ENCODE data around the gene CHI3L1.

Gene CHI3L1

GRCh38 chr1:203149188-203149840 is 37.2 kb downstream of the CHI3L1 start:
- no peak for DNase-seq

GRCh38 chr1:203148579-203148978 is 37.9 kb downstream of the CHI3L1 start:
- DNase-seq: no peak

GRCh38 chr1:203148127-203148526 is 38.4 kb downstream of the CHI3L1 start:
- DNase-seq: no peak

GRCh38 chr1:203147376-203147775 is 39.1 kb downstream of the CHI3L1 start:
- DNase-seq: peak; percentile 63

GRCh38 chr1:203146537-203146936 is 40.0 kb downstream of the CHI3L1 start:
- peak; percentile 40 for DNase-seq

GRCh38 chr1:203146042-203146369 is 40.5 kb downstream of the CHI3L1 start:
- DNase-seq: no peak

GRCh38 chr1:203145321-203146041 is 41.0 kb downstream of the CHI3L1 start:
- DNase-seq: no peak

GRCh38 chr1:203144661-203145060 is 41.8 kb downstream of the CHI3L1 start:
- peak; percentile 83 for DNase-seq

GRCh38 chr1:203143641-203144040 is 42.9 kb downstream of the CHI3L1 start:
- no peak for DNase-seq

- no peak for DNase-seq
Measured at GRCh38 chr1:203142684-203143408, 43.7 kb downstream of the CHI3L1 start.

- no peak for DNase-seq
Measured at GRCh38 chr1:203142124-203142523, 44.4 kb downstream of the CHI3L1 start.

- no peak for DNase-seq
Measured at GRCh38 chr1:203140743-203141520, 45.6 kb downstream of the CHI3L1 start.

GRCh38 chr1:203139976-203140475 is 46.5 kb downstream of the CHI3L1 start:
- no peak for DNase-seq

GRCh38 chr1:203138066-203138465 is 48.4 kb downstream of the CHI3L1 start:
- no peak for DNase-seq

GRCh38 chr1:203137324-203137723 is 49.2 kb downstream of the CHI3L1 start:
- no peak for DNase-seq

- no peak for DNase-seq
Measured at GRCh38 chr1:203136409-203137042, 50.0 kb downstream of the CHI3L1 start.

- no peak for DNase-seq
Measured at GRCh38 chr1:203135636-203136305, 50.7 kb downstream of the CHI3L1 start.

GRCh38 chr1:203133970-203134725 is 52.4 kb downstream of the CHI3L1 start:
- DNase-seq: no peak

- no peak for DNase-seq
Measured at GRCh38 chr1:203131548-203132200, 54.8 kb downstream of the CHI3L1 start.

- DNase-seq: no peak
Measured at GRCh38 chr1:203130358-203130985, 56.0 kb downstream of the CHI3L1 start.

Data from midbrain (tissue), 1 donor.